Fibroblast of villous mesenchyme (primary cell): ENCODE measurements around the gene CFAP251. TPM values are rescaled to one million over a fixed set of nuclear protein-coding genes. Genes with fewer than 3 reads are reported as not detected.
"Not testable (repeated sequence)": the region's sequence is repeated elsewhere in the genome, so short reads cannot be mapped to it uniquely, and the experiment has no call there.

Experiments used
- DNase-seq: peaks from one replicate; pipeline ENCODE4 v3.0.0-alpha.2; 2010; ENCODE audit warnings: low read depth
- H3K4me3 ChIP-seq: 2 replicates; pipeline ENCODE4 v1.5.1; 2011; ENCODE audit warnings: low read depth, mild to moderate bottlenecking, low read length
- total RNA-seq: library from RNA; depleted of rRNA; stranded (reverse); fragments of >200 nt; gene quantifications from 2 replicates; pipeline ENCODE4 v1.2.3, GENCODE V29; 2012
- TF ChIP-seq, protein P1 (sequence below): IDR thresholded peaks from 2 replicates; pipeline ENCODE4 v1.5.1; 2012; ENCODE audit warnings: low read depth, mild to moderate bottlenecking, low read length; ENCODE audit not compliant: insufficient read depth

The CFAP251 gene, protein sequence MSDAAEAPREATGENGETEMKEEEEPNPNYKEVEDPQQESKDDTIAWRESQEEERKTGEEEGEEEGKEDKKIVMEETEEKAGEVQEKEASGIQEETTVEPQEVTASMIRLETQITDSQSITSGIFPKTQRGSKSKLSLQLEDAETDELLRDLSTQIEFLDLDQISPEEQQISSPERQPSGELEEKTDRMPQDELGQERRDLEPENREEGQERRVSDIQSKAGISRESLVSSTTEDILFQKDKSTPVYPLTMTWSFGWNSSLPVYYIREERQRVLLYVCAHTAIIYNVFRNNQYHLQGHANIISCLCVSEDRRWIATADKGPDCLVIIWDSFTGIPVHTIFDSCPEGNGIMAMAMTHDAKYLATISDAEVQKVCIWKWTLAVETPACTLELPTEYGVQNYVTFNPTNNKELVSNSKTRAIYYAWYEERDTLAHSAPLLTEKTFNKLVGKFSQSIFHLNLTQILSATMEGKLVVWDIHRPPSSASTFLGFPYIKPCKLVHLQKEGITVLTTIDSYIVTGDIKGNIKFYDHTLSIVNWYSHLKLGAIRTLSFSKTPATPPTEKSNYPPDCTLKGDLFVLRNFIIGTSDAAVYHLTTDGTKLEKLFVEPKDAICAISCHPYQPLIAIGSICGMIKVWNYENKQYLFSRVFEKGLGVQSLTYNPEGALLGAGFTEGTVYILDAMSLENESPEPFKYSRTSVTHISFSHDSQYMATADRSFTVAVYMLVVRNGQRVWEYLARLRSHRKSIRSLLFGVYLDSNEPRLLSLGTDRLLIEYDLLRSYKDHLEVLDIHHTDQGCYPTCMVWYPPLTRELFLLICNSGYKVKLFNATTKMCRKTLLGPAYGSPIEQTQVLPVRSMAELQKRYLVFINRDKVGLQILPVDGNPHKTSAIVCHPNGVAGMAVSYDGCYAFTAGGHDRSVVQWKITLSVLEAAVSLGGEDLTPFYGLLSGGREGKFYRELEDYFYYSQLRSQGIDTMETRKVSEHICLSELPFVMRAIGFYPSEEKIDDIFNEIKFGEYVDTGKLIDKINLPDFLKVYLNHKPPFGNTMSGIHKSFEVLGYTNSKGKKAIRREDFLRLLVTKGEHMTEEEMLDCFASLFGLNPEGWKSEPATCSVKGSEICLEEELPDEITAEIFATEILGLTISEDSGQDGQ
- total RNA-seq, result 6.8 and 8.2 TPM in 2 replicates

DNA sequence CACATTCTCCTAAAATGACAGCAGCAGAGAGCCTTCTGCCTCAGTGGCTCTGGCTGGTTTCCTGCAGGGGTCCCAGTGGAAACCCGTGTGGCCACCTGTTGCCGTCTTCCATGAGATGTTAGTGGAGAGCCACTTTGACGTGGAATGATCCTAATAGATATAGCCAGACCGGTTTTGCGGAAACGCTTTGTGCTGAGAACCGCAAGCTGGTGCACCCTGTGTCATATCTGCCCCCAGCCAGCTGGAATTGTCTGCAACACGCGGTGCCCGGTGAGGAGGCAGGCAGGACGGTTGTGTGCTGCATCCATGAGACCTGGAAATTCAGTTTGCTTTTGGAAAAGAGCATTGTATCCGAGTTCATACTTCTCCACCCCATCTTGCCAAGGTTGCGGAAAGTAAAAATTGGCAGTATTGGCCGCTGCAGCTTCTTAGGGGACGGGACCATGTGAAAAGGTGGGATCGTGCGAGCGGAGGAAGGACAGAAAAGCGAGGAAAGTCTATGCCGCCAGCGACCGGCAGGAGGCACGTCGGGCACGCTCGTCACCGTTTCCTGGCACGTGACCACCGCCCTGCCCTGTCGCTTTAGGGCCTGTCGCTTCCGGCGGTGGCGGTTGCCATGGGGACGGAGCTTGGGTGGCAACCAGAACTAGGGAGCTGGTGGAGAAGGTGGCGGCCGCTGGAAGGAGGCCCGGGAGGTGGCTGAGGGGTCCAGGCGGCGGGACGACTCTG is at the start of gene CFAP251:
Gene CFAP251, plus strand, starts transcription at position 643 of the 729 bp plus-strand sequence. CDS start 2,714 bp downstream, outside the sequence.
- DNase-seq, result no peak
- no peak within 1 kb of the TSS for H3K4me3 ChIP-seq
- TF ChIP-seq, protein P1, sequence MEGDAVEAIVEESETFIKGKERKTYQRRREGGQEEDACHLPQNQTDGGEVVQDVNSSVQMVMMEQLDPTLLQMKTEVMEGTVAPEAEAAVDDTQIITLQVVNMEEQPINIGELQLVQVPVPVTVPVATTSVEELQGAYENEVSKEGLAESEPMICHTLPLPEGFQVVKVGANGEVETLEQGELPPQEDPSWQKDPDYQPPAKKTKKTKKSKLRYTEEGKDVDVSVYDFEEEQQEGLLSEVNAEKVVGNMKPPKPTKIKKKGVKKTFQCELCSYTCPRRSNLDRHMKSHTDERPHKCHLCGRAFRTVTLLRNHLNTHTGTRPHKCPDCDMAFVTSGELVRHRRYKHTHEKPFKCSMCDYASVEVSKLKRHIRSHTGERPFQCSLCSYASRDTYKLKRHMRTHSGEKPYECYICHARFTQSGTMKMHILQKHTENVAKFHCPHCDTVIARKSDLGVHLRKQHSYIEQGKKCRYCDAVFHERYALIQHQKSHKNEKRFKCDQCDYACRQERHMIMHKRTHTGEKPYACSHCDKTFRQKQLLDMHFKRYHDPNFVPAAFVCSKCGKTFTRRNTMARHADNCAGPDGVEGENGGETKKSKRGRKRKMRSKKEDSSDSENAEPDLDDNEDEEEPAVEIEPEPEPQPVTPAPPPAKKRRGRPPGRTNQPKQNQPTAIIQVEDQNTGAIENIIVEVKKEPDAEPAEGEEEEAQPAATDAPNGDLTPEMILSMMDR, result no peak

DNA sequence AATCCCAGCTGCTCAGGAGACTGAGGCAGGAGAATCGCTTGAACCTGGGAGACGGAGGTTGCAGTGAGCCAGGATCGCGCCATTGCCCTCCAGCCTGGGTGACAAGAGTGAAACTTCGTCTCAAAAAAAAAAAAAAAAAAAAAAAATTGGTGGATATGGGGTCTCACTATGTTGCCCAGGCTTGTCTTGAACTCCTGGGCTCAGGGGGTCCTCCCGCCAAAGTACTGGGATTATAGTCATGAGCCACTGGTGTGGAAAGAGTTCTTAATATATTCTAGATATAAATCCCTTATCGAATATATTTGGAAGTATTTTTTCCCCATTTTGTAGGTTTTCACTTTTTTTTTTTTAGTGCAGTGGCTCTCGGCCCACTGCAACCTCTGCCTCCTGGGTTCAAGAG is 49.2 kb upstream of the CFAP251 start:
- not testable (repeated sequence) for DNase-seq, H3K4me3 ChIP-seq

DNA sequence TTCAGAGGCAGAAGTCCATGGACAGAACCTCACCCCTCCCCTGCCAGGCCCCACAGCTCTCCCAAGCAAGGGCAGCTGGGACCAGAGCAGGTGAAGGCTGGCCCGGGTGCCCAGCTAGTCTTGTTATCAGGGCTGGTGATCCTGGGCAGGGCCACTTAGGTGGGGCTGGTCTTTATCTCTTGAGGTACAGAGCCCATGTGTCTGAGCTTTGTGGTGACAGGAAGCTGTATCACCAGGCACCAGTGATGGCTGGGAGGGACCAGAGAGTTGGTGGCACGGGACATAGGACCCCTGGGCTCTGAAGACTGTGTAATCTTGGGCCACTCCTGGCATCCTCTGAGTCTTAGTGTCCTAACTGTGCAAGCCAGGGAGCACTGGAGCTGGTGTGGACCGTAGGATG is 46.9 kb upstream of the CFAP251 start:
- H3K4me3 ChIP-seq, result no peak overlapping the region
- DNase-seq, result no peak
- TF ChIP-seq, protein P1, result no peak

DNA sequence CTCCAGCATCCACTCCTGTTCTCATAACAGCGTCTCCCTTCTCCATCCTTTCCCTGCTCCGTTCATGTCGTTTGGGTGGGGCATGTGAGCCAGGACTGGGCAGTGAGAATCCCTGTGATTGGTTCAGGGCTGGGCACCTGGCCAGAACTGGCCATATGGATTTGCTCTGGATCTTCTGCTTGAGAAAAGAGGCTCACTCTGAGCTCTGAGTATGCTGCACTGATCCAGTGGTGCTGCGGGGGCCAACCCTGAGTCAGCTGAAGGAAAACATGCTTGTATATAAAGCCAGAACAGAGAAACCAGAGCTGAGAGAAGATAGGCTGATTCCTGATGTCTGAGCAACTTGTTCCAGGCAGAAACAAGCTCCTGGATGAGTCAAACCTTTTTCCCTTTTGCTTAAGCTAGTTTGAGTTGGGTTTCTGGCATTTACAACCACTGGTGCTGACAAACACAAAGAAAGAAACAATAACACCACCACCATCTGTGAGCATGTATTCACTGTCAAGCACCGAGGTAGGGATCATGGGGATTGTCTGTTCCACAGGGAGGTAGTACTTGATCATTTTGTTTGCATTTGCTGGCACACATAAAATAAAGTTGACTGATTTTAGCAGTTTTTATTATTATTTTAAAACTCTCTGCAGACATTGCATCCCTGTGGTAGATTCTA is 45.7 kb upstream of the CFAP251 start:
- TF ChIP-seq, protein P1, result no peak
- peak; percentile 99 for DNase-seq
- no peak overlapping the region for H3K4me3 ChIP-seq

DNA sequence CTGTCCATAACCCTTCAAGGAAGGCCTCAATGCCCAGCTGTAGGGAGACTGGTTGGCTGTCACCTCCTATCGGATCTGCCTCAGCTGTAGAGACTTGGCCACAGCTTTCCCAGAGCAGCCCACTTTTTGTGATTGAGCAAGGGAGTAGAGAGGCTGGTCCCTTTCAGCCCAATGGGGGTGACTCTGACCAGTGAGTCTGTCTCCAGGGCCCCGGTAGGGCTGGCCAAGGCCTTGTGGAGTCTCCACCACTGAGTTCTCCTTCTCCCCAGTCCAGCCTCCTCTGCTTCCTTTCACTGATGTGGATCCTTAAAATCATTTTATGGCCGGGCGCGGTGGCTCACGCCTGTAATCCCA is 45.2 kb upstream of the CFAP251 start:
- DNase-seq, result peak; percentile 68
- H3K4me3 ChIP-seq, result no peak overlapping the region
- TF ChIP-seq, protein P1, result no peak

DNA sequence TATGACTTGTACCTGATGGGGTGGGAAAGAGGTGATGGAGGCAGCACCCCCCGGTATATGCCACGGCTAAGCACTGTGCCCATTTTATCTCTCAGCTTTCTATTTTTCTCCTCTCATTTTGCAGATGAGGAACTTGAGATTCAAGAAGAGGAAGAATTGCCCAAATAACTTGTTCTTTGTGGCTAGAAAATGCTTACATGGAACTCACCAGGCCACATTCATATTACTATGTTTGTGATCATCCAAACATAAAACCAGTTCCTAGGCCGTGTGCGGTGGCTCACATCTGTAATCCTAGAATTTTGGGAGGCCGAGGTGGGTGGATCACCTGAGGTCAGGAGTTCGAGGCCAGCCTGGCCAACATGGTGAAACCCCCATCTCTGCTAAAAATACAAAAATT is 44.3 kb upstream of the CFAP251 start:
- no peak for DNase-seq
- TF ChIP-seq, protein P1, result no peak
- H3K4me3 ChIP-seq, result no peak overlapping the region
